ENCODE measurements around the gene IKZF1.

The IKZF1 gene

DNA sequence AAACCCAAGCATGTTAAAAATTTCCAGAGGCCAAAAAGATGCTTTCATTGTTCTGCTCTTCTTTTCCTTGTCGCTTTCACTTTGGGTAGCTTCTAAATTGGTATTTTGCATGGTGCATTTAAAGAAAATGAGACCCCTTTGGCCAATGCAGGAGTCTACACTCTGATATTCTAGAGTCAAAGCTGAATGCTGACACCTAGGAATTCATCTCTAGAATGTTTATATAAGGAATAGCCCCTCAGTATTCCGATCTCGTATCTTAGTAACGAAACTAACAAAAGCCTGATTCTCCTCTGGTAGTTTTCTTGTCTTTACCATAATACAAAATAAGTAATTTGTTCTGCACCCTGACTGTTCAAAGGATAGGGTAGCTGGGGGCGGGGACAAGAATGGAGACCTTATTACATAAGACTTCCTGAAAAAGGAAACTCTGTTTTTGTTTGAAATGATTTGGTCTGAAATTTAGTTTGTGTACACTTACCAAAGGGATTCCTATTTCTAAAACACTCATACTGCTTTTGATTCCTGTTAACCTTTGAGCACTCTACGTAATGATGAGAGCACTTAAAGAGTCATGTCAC lies 17.1 kb downstream of the IKZF1 start:
- DNase-seq (ENCODE audit: extremely low read depth, low read depth), result no peak
- TF ChIP-seq, protein P1, sequence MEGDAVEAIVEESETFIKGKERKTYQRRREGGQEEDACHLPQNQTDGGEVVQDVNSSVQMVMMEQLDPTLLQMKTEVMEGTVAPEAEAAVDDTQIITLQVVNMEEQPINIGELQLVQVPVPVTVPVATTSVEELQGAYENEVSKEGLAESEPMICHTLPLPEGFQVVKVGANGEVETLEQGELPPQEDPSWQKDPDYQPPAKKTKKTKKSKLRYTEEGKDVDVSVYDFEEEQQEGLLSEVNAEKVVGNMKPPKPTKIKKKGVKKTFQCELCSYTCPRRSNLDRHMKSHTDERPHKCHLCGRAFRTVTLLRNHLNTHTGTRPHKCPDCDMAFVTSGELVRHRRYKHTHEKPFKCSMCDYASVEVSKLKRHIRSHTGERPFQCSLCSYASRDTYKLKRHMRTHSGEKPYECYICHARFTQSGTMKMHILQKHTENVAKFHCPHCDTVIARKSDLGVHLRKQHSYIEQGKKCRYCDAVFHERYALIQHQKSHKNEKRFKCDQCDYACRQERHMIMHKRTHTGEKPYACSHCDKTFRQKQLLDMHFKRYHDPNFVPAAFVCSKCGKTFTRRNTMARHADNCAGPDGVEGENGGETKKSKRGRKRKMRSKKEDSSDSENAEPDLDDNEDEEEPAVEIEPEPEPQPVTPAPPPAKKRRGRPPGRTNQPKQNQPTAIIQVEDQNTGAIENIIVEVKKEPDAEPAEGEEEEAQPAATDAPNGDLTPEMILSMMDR (IDR thresholded peaks at IDR 0.05; ENCODE audit: low read depth, low read length, missing control alignments), result no peak

DNA sequence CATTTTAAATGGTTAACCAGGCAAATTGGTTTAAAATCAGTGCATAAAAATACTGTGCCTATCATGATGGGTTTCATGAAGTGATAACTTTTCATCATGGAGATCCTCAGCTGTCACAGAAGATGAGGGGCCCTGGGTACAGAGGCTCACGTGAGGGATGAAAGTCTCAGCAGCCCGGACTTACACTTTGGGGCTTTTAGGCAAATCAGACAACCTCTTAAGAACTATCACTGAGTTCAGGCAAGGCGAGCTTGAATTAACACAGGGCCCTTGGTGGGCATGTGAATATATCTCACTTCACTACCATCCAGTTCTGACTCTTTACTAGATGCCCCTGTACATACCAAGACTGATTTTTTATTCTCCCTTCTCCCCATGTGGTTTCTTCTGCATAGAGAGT lies 19.6 kb downstream of the IKZF1 start:
- H3K4me3 ChIP-seq (replicated peaks; ENCODE audit: low read depth, low read length), result no peak overlapping the region
- no peak for DNase-seq (ENCODE audit: extremely low read depth, low read depth)
- TF ChIP-seq, protein P1 (IDR thresholded peaks at IDR 0.05; ENCODE audit: low read depth, low read length, missing control alignments), result no peak

More for the DNA sequence above, 17.1 kb downstream of the IKZF1 start:
- no peak overlapping the region for H3K4me3 ChIP-seq (replicated peaks; ENCODE audit: low read depth, low read length)

DNA sequence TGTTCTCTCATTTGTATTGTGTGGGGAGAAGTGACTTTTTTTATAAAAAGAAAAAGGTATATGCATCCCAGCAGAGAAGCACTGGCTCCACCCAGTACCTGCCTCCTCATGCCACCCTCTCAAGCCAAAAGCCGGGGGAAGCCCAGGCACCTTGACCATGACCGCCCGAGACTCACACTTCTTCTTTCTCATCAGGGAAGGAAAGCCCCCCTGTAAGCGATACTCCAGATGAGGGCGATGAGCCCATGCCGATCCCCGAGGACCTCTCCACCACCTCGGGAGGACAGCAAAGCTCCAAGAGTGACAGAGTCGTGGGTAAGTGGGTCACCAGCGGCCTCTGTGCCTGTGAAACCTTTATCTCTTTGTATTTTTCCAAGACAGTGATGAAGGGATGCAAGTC lies 22.9 kb downstream of the IKZF1 start:
- no peak for DNase-seq (ENCODE audit: extremely low read depth, low read depth)
- TF ChIP-seq, protein P1 (IDR thresholded peaks at IDR 0.05; ENCODE audit: low read depth, low read length, missing control alignments), result no peak
- H3K4me3 ChIP-seq (replicated peaks; ENCODE audit: low read depth, low read length), result no peak overlapping the region

DNA sequence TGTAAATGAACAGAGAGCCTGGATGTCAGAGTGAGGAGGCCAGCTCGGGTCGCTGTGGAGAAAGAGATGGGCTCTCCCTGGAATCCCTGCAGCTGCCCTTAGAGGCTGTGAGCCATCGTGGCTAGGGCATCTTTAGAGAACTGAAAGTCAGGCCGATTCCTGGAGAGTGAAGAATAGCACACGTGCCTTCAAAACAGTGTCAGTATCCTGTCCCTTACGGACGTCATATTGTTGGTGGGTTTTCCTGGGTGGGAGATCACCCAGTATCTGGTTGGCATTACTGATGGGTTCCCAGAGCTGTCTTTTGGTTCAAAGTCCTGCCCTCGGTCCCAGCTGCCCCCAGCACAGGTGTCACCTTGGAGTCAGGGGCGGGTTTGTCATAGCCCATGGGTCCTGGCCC lies 25.3 kb downstream of the IKZF1 start:
- H3K4me3 ChIP-seq (replicated peaks; ENCODE audit: low read depth, low read length), result no peak overlapping the region
- no peak for DNase-seq (ENCODE audit: extremely low read depth, low read depth)
- TF ChIP-seq, protein P1 (IDR thresholded peaks at IDR 0.05; ENCODE audit: low read depth, low read length, missing control alignments), result no peak

DNA sequence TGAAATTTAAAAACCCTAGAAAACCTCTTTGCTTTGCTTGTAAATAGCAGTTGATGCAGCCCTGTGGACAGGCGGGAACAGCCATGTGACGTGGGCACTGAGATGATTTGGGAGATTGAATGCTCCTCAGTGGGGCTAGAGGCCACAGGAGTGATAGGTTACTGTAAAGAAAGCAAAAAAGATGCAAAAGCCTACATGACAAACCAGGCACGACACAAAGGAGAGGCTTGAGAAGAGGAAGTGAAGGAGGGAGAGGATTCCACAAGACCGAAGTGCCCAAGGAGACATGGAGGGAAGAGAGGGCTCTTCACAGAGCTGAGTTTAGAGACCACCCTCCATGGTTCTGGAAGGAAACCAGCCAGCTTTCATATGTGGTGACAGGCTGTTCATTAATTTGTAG lies 25.7 kb downstream of the IKZF1 start:
- no peak overlapping the region for H3K4me3 ChIP-seq (replicated peaks; ENCODE audit: low read depth, low read length)
- no peak for DNase-seq (ENCODE audit: extremely low read depth, low read depth)
- TF ChIP-seq, protein P1 (IDR thresholded peaks at IDR 0.05; ENCODE audit: low read depth, low read length, missing control alignments), result no peak

DNA sequence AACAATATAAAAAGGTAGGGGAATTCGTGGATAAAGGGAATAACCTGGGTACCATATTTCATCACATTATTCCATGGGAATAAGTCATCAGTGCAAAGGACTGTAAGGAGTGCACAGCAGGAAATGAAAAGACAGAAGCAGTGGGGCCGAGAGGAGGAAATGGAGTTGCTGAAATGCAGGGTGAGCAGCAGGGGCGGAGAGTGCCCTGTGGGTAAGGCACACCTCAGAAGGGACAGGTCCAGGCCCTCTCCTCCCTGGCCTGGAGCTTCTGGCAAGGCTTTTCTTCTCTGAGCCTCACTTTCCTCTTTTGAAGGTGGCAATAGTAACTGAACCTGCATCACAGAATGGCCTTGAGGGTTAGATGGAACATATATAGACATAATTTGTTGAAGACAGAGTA lies 26.2 kb downstream of the IKZF1 start:
- TF ChIP-seq, protein P1 (IDR thresholded peaks at IDR 0.05; ENCODE audit: low read depth, low read length, missing control alignments), result no peak
- no peak overlapping the region for H3K4me3 ChIP-seq (replicated peaks; ENCODE audit: low read depth, low read length)
- no peak for DNase-seq (ENCODE audit: extremely low read depth, low read depth)
